Trophoblast cell (in vitro differentiated cells and primary cell): Measurements from ENCODE around the gene GMIP.

Experiments used
- DNase-seq, 2 donors: peaks; one replicate each; pipeline ENCODE4 v3.0.0-alpha.2; 2016
- H2AFZ ChIP-seq: 2 replicates; pipeline ENCODE4 v1.6.1; 2013; ENCODE audit warnings: low read length, moderate library complexity, mild to moderate bottlenecking; ENCODE audit not compliant: insufficient read depth, poor library complexity
- H2AK5ac ChIP-seq: 2 replicates; pipeline ENCODE4 v1.6.1; 2013; ENCODE audit warnings: mild to moderate bottlenecking, low read length
- H2BK120ac ChIP-seq: 2 replicates; pipeline ENCODE4 v1.6.1; 2013; ENCODE audit warnings: low read length, mild to moderate bottlenecking, moderate library complexity; ENCODE audit not compliant: insufficient read depth, poor library complexity
- H2BK12ac ChIP-seq: 2 replicates; pipeline ENCODE4 v1.6.1; 2013; ENCODE audit warnings: mild to moderate bottlenecking, low read length, moderate library complexity
- H2BK5ac ChIP-seq: 2 replicates; pipeline ENCODE4 v1.6.1; 2013; ENCODE audit warnings: low read length, low read depth, moderate library complexity, mild to moderate bottlenecking; ENCODE audit not compliant: poor library complexity
- H3K14ac ChIP-seq: 2 replicates; pipeline ENCODE4 v1.6.1; 2013; ENCODE audit warnings: mild to moderate bottlenecking, low read length
- H3K18ac ChIP-seq: 2 replicates; pipeline ENCODE4 v1.6.1; 2013; ENCODE audit warnings: mild to moderate bottlenecking, low read length
- H3K23ac ChIP-seq: 2 replicates; pipeline ENCODE4 v1.6.1; 2013; ENCODE audit warnings: low read length
- H3K27ac ChIP-seq: 2 replicates; pipeline ENCODE4 v1.5.1; 2013; ENCODE audit warnings: low read depth, mild to moderate bottlenecking, inconsistent platforms, low read length, moderate library complexity
- H3K27me3 ChIP-seq: 2 replicates; pipeline ENCODE4 v1.6.1; 2013; ENCODE audit warnings: inconsistent platforms, mild to moderate bottlenecking, low read length, moderate library complexity; ENCODE audit not compliant: insufficient read depth
- H3K36me3 ChIP-seq, 2 experiments: 1 replicate in 1 of 2; 2 replicates in 1 of 2; pipeline ENCODE4 v1.6.1; 2013; ENCODE audit warnings: low read length in 2 of 2, mild to moderate bottlenecking in 2 of 2, moderate library complexity in 1 of 2; ENCODE audit not compliant: insufficient read depth in 2 of 2, control insufficient read depth in 1 of 2
- H3K4ac ChIP-seq: 2 replicates; pipeline ENCODE4 v1.6.1; 2013; ENCODE audit warnings: low read depth, mild to moderate bottlenecking, low read length, moderate library complexity
- H3K4me1 ChIP-seq, 2 experiments: 1 replicate in 1 of 2; 2 replicates in 1 of 2; pipeline ENCODE4 v1.6.1; 2013; ENCODE audit warnings: low read length in 2 of 2, mild to moderate bottlenecking in 2 of 2, moderate library complexity in 1 of 2; ENCODE audit not compliant: insufficient read depth in 2 of 2, control insufficient read depth in 1 of 2
- H3K4me2 ChIP-seq: 2 replicates; pipeline ENCODE4 v1.6.1; 2013; ENCODE audit warnings: inconsistent platforms, mild to moderate bottlenecking, low read length, moderate library complexity
- H3K4me3 ChIP-seq: 2 replicates; pipeline ENCODE4 v1.5.1; 2013; ENCODE audit warnings: mild to moderate bottlenecking, low read depth, low read length, inconsistent platforms
- H3K79me1 ChIP-seq: one replicate; pipeline ENCODE4 v1.6.1; 2013; ENCODE audit warnings: low read length
- H3K79me2 ChIP-seq: 2 replicates; pipeline ENCODE4 v1.6.1; 2013; ENCODE audit warnings: low read length, mild to moderate bottlenecking; ENCODE audit not compliant: control insufficient read depth, insufficient read depth, poor library complexity
- H3K9ac ChIP-seq: 2 replicates; pipeline ENCODE4 v1.6.1; 2013; ENCODE audit warnings: mild to moderate bottlenecking, low read length
- H3K9me3 ChIP-seq: 2 replicates; pipeline ENCODE4 v1.6.1; 2013; ENCODE audit warnings: low read depth, mild to moderate bottlenecking, control low read depth, inconsistent platforms, low read length; ENCODE audit not compliant: insufficient read depth
- H4K12ac ChIP-seq: 2 replicates; pipeline ENCODE4 v1.6.1; 2013; ENCODE audit warnings: low read depth, mild to moderate bottlenecking, low read length, moderate library complexity
- H4K8ac ChIP-seq: 2 replicates; pipeline ENCODE4 v1.6.1; 2013; ENCODE audit warnings: low read depth, mild to moderate bottlenecking, low read length, moderate library complexity
- H4K91ac ChIP-seq: one replicate; pipeline ENCODE4 v1.6.1; 2013; ENCODE audit warnings: low read depth, mild to moderate bottlenecking, low read length, moderate library complexity
- WGBS: extraction: QIAGEN DNeasy Blood & Tissue Kit; methylation state at CpG from one replicate; pipeline ENCODE4 v1.1.7; 2013; ENCODE audit warnings: missing lambda C conversion rate; ENCODE audit not compliant: insufficient read length, insufficient coverage; ENCODE audit errors: extremely low coverage; 5-methylcytosine and 5-hydroxymethylcytosine counted together

Gene GMIP

GRCh38 chr19:19656451-19657396 lies 13.3 kb upstream of the GMIP start:
- H3K4me3 ChIP-seq, result no peak overlapping the region
- no peak overlapping the region for H3K23ac ChIP-seq
- no peak overlapping the region for H2BK12ac ChIP-seq
- H3K4ac ChIP-seq, result no peak overlapping the region
- no peak overlapping the region for H3K9ac ChIP-seq
- H3K4me1 ChIP-seq, result peaks cover 0 to 3% of the 10 kb centered on the region in 2 experiments
- H4K12ac ChIP-seq, result no peak overlapping the region
- WGBS, result no CpG with 5 or more reads among the region's 33 CpGs
- no peak overlapping the region for H2BK120ac ChIP-seq
- H3K18ac ChIP-seq, result no peak overlapping the region
- no peak overlapping the region for H2AFZ ChIP-seq
- no peaks in the 10 kb centered on the region for H3K27me3 ChIP-seq
- DNase-seq, result no peak
- no peak overlapping the region for H2BK5ac ChIP-seq
- H3K14ac ChIP-seq, result no peak overlapping the region
- H4K8ac ChIP-seq, result no peak overlapping the region
- H2AK5ac ChIP-seq, result no peak overlapping the region
- no peaks in the 10 kb centered on the region for H3K79me1 ChIP-seq
- H3K9me3 ChIP-seq, result peaks cover 2% of the 10 kb centered on the region
- H3K4me2 ChIP-seq, result no peak overlapping the region
- no peak overlapping the region for H3K27ac ChIP-seq
- no peak overlapping the region for H4K91ac ChIP-seq
- peaks cover 4% of the 10 kb centered on the region for H3K79me2 ChIP-seq
- H3K36me3 ChIP-seq, result peaks cover 78 to 79% of the 10 kb centered on the region in 2 experiments

GRCh38 chr19:19655641-19656343 lies 12.3 kb upstream of the GMIP start:
- Histone ChIP-seq H3K9me3 (peaks cover 2% of the 10 kb centered on the region), H4K8ac (no peak overlapping the region), H2BK12ac (no peak overlapping the region), H3K23ac (no peak overlapping the region), H3K9ac (no peak overlapping the region), H2AK5ac (no peak overlapping the region), H3K27me3 (no peaks in the 10 kb centered on the region), H3K4me1 (no peaks in the 10 kb centered on the region), H3K79me1 (no peaks in the 10 kb centered on the region), H4K12ac (no peak overlapping the region), H3K27ac (no peak overlapping the region), H2AFZ (no peak overlapping the region), H2BK120ac (no peak overlapping the region), H3K4ac (no peak overlapping the region), H3K4me3 (no peak overlapping the region), H3K18ac (no peak overlapping the region), H2BK5ac (no peak overlapping the region), H3K4me2 (no peak overlapping the region), H3K36me3 (peaks cover 87 to 88% of the 10 kb centered on the region in 2 experiments), H3K79me2 (no peaks in the 10 kb centered on the region), H3K14ac (no peak overlapping the region), H4K91ac (no peak overlapping the region)
- DNase-seq, result no peak
- WGBS, result no CpG with 5 or more reads among the region's 27 CpGs

- H2BK12ac ChIP-seq, result no peak overlapping the region
- H3K79me1 ChIP-seq, result no peaks in the 10 kb centered on the region
- H3K79me2 ChIP-seq, result no peaks in the 10 kb centered on the region
- H3K18ac ChIP-seq, result no peak overlapping the region
- DNase-seq, result no peak
- no peak overlapping the region for H2AFZ ChIP-seq
- H3K4me2 ChIP-seq, result no peak overlapping the region
- H3K14ac ChIP-seq, result no peak overlapping the region
- WGBS, result no CpG with 5 or more reads among the region's 22 CpGs
- H2BK120ac ChIP-seq, result no peak overlapping the region
- H3K9me3 ChIP-seq, result peaks cover 2% of the 10 kb centered on the region
- no peak overlapping the region for H2BK5ac ChIP-seq
- H4K91ac ChIP-seq, result no peak overlapping the region
- peaks cover 94 to 95% of the 10 kb centered on the region in 2 experiments for H3K36me3 ChIP-seq
- no peaks in the 10 kb centered on the region for H3K4me1 ChIP-seq
- no peak overlapping the region for H3K9ac ChIP-seq
- H3K27ac ChIP-seq, result no peak overlapping the region
- no peak overlapping the region for H3K4me3 ChIP-seq
- H2AK5ac ChIP-seq, result no peak overlapping the region
- no peak overlapping the region for H4K12ac ChIP-seq
- no peak overlapping the region for H3K4ac ChIP-seq
- no peak overlapping the region for H4K8ac ChIP-seq
- H3K23ac ChIP-seq, result no peak overlapping the region
- H3K27me3 ChIP-seq, result no peaks in the 10 kb centered on the region
Observed at GRCh38 chr19:19655051-19655594, 11.7 kb upstream of the GMIP start.

- no peaks in the 10 kb centered on the region for H3K27me3 ChIP-seq
- no peak overlapping the region for H3K4me2 ChIP-seq
- no peak overlapping the region for H3K14ac ChIP-seq
- H2AK5ac ChIP-seq, result no peak overlapping the region
- H3K4me1 ChIP-seq, result no peaks in the 10 kb centered on the region
- no CpG with 5 or more reads among the region's 15 CpGs for WGBS
- no peak overlapping the region for H2BK120ac ChIP-seq
- H3K18ac ChIP-seq, result no peak overlapping the region
- DNase-seq, result no peak
- H4K12ac ChIP-seq, result no peak overlapping the region
- no peaks in the 10 kb centered on the region for H3K79me1 ChIP-seq
- no peaks in the 10 kb centered on the region for H3K79me2 ChIP-seq
- no peak overlapping the region for H2BK5ac ChIP-seq
- H2BK12ac ChIP-seq, result no peak overlapping the region
- H3K9me3 ChIP-seq, result peaks cover 4% of the 10 kb centered on the region
- no peak overlapping the region for H3K4ac ChIP-seq
- H2AFZ ChIP-seq, result no peak overlapping the region
- no peak overlapping the region for H4K8ac ChIP-seq
- no peak overlapping the region for H3K27ac ChIP-seq
- H3K9ac ChIP-seq, result no peak overlapping the region
- no peak overlapping the region for H3K4me3 ChIP-seq
- peaks cover 95 to 96% of the 10 kb centered on the region in 2 experiments for H3K36me3 ChIP-seq
- H4K91ac ChIP-seq, result no peak overlapping the region
- H3K23ac ChIP-seq, result no peak overlapping the region
Observed at GRCh38 chr19:19654441-19654840, 11.0 kb upstream of the GMIP start.
